ENCODE data around the gene SH3BP5.

DNA sequence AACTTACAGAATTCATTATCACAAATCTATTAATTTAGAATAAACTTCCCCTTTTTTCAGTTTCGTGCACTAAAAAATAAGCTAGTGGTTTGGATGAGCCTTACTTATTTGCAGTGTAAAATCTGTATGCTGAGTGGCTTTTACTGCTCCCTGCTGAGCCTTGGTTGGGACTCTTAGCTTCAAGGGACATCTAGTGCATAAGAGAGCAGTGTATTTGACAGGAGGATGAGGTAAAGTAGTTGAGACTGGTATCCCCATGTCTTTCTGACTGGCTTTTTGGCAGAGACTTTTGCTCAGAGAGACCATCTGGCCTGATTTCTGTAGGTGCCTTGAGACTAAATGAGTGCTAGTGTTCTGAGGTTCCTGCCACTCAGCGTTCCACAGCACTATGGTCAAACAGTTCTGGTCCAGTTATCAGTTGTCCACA lies 114.5 kb downstream of the SH3BP5 start:
- TF ChIP-seq, protein P1, sequence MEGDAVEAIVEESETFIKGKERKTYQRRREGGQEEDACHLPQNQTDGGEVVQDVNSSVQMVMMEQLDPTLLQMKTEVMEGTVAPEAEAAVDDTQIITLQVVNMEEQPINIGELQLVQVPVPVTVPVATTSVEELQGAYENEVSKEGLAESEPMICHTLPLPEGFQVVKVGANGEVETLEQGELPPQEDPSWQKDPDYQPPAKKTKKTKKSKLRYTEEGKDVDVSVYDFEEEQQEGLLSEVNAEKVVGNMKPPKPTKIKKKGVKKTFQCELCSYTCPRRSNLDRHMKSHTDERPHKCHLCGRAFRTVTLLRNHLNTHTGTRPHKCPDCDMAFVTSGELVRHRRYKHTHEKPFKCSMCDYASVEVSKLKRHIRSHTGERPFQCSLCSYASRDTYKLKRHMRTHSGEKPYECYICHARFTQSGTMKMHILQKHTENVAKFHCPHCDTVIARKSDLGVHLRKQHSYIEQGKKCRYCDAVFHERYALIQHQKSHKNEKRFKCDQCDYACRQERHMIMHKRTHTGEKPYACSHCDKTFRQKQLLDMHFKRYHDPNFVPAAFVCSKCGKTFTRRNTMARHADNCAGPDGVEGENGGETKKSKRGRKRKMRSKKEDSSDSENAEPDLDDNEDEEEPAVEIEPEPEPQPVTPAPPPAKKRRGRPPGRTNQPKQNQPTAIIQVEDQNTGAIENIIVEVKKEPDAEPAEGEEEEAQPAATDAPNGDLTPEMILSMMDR (IDR thresholded peaks at IDR 0.05): no peak
- TF ChIP-seq EZH2 (IDR thresholded peaks at IDR 0.05; ENCODE audit: borderline replicate concordance, insufficient read depth, low read depth, low read length, poor library complexity, severe bottlenecking): no peak

Data from B cell (primary cell).